IMR-90 (cell line): ENCODE data around the gene SEMA4F. TPM values are rescaled to one million over a fixed set of nuclear protein-coding genes. Genes with fewer than 3 reads are reported as not detected.

Experiments
- ATAC-seq: fragments of 200-7000 bp; cut with Tn5 transposase; 2 replicates; pipeline ENCODE4 v1.9.1; 2020; ENCODE audit warnings: low read depth, mild to moderate bottlenecking, moderate library complexity
- BruUV-seq: library from RNA; stranded (reverse); fragments of 400-500 nt; replicated peaks from 2 replicates; lab custom pipeline; 2021; lab: Mats Ljungman, UMichigan
- CTCF ChIA-PET: fragments of 300-600 bp; formaldehyde crosslinking; extraction: SDS; loops from one replicate; lab custom pipeline; 2021; ENCODE audit warnings: antibody characterized with exemption; lab: Yijun Ruan, JAX
- POLR2A ChIA-PET: fragments of 300-600 bp; sonication (Branson Sonifier 250); formaldehyde crosslinking; loops from one replicate; lab custom pipeline; 2022; ENCODE audit warnings: antibody characterized with exemption; ENCODE audit not compliant: unreplicated experiment; lab: Charles Lee
- DNase-seq: peaks from one replicate; pipeline ENCODE4 v3.0.0; 2013
- H2AFZ ChIP-seq: replicated peaks from 2 replicates; pipeline ENCODE3; 2013; ENCODE audit warnings: low read length, mild to moderate bottlenecking; ENCODE audit not compliant: poor library complexity
- H2AK5ac ChIP-seq: 2 replicates; pipeline ENCODE4 v1.6.1; 2013; ENCODE audit warnings: low read depth, low read length, inconsistent platforms
- H2AK9ac ChIP-seq: replicated peaks from 2 replicates; pipeline ENCODE3; 2013; ENCODE audit warnings: mild to moderate bottlenecking, low read depth, low read length, moderate library complexity; ENCODE audit not compliant: poor library complexity
- H2BK120ac ChIP-seq: 2 replicates; pipeline ENCODE4 v1.6.1; 2013; ENCODE audit warnings: low read depth, low read length, inconsistent platforms
- H2BK15ac ChIP-seq: 3 replicates; pipeline ENCODE4 v1.6.1; 2013; ENCODE audit warnings: low read depth, low read length, inconsistent platforms
- H2BK20ac ChIP-seq: 2 replicates; pipeline ENCODE4 v1.6.1; 2013; ENCODE audit warnings: low read depth, mild to moderate bottlenecking, inconsistent platforms, low read length, moderate library complexity
- H2BK5ac ChIP-seq: 2 replicates; pipeline ENCODE4 v1.6.1; 2013; ENCODE audit warnings: mild to moderate bottlenecking, low read depth, low read length, inconsistent platforms; ENCODE audit not compliant: poor library complexity, severe bottlenecking
- H3K14ac ChIP-seq: replicated peaks from 2 replicates; pipeline ENCODE4 v1.6.1; 2013; ENCODE audit warnings: low read depth, low read length, inconsistent platforms
- H3K18ac ChIP-seq: 2 replicates; pipeline ENCODE4 v1.6.1; 2013; ENCODE audit warnings: low read depth, low read length, control low read depth
- H3K23ac ChIP-seq: 2 replicates; pipeline ENCODE4 v1.6.1; 2013; ENCODE audit warnings: low read depth, low read length, inconsistent platforms
- H3K27ac ChIP-seq: 2 replicates; pipeline ENCODE4 v1.5.1; 2013; ENCODE audit warnings: mild to moderate bottlenecking, control low read depth, low read length; ENCODE audit not compliant: insufficient read depth
- H3K27me3 ChIP-seq: 2 replicates; pipeline ENCODE4 v1.6.1; 2013; ENCODE audit warnings: low read length; ENCODE audit not compliant: control insufficient read depth, insufficient read depth
- H3K36me3 ChIP-seq: 2 replicates; pipeline ENCODE4 v1.6.1; 2013; ENCODE audit warnings: low read length, mixed read lengths; ENCODE audit not compliant: control insufficient read depth, insufficient read depth
- H3K4ac ChIP-seq: 2 replicates; pipeline ENCODE4 v1.6.1; 2013; ENCODE audit warnings: low read depth, low read length, inconsistent platforms
- H3K4me1 ChIP-seq: 2 replicates; pipeline ENCODE4 v1.6.1; 2013; ENCODE audit warnings: low read length, mixed read lengths; ENCODE audit not compliant: control insufficient read depth, insufficient read depth
- H3K4me2 ChIP-seq: 2 replicates; pipeline ENCODE4 v1.6.1; 2013; ENCODE audit warnings: low read depth, mild to moderate bottlenecking, control low read depth, low read length, moderate library complexity
- H3K4me3 ChIP-seq: 2 replicates; pipeline ENCODE4 v1.5.1; 2013; ENCODE audit warnings: low read depth, mild to moderate bottlenecking, control low read depth, low read length, moderate library complexity; ENCODE audit not compliant: insufficient read depth
- H3K56ac ChIP-seq: 2 replicates; pipeline ENCODE4 v1.6.1; 2013; ENCODE audit warnings: low read length, inconsistent platforms; ENCODE audit not compliant: insufficient read depth; ENCODE audit errors: extremely low read depth
- H3K79me1 ChIP-seq, 2 experiments: 2 replicates each; pipeline ENCODE4 v1.6.1; 2013; ENCODE audit warnings: low read length in 2 of 2, inconsistent platforms in 1 of 2, low read depth in 1 of 2
- H3K9ac ChIP-seq: 2 replicates; pipeline ENCODE4 v1.6.1; 2013; ENCODE audit warnings: low read depth, low read length, control low read depth
- H3K9me1 ChIP-seq: 2 replicates; pipeline ENCODE4 v1.6.1; 2013; ENCODE audit warnings: low read length, inconsistent platforms; ENCODE audit not compliant: insufficient read depth
- H3K9me3 ChIP-seq: 2 replicates; pipeline ENCODE4 v1.6.1; 2013; ENCODE audit warnings: low read length; ENCODE audit not compliant: control insufficient read depth, insufficient read depth
- H4K20me1 ChIP-seq: 2 replicates; pipeline ENCODE4 v1.6.1; 2013; ENCODE audit warnings: low read length, inconsistent platforms; ENCODE audit not compliant: insufficient read depth
- H4K5ac ChIP-seq: 2 replicates; pipeline ENCODE4 v1.6.1; 2013; ENCODE audit warnings: mild to moderate bottlenecking, low read depth, low read length, control low read depth
- H4K8ac ChIP-seq, 2 experiments: 2 replicates each; pipeline ENCODE4 v1.6.1; 2013; ENCODE audit warnings: low read depth in 2 of 2, low read length in 2 of 2, control low read depth in 1 of 2, inconsistent platforms in 1 of 2
- H4K91ac ChIP-seq: 2 replicates; pipeline ENCODE4 v1.6.1; 2013; ENCODE audit warnings: low read depth, low read length, inconsistent platforms; ENCODE audit not compliant: insufficient read depth
- BHLHE40 ChIP-seq: fragments of 150-350 bp; IDR thresholded peaks from 2 replicates; pipeline ENCODE4 v1.6.1; 2016; ENCODE audit warnings: mild to moderate bottlenecking, low read depth, low read length
- CEBPB ChIP-seq: IDR thresholded peaks from 2 replicates; pipeline ENCODE4 v1.6.1; 2012; ENCODE audit warnings: low read depth, low read length, improper control_type of control experiment
- CHD1 ChIP-seq: IDR thresholded peaks from 2 replicates; pipeline ENCODE4 v1.6.1; 2012; ENCODE audit warnings: low read depth, low read length, improper control_type of control experiment
- CTCF ChIP-seq: conservative IDR thresholded peaks from 2 replicates; pipeline ENCODE4 v1.5.1; 2012; ENCODE audit warnings: mild to moderate bottlenecking, low read depth, low read length, improper control_type of control experiment
- FOS ChIP-seq: fragments of 150-350 bp; IDR thresholded peaks from 2 replicates; pipeline ENCODE4 v1.6.1; 2016; ENCODE audit warnings: low read depth, low read length
- MAFK ChIP-seq: IDR thresholded peaks from 2 replicates; pipeline ENCODE4 v1.6.1; 2012; ENCODE audit warnings: low read depth, low read length, improper control_type of control experiment
- MAZ ChIP-seq: IDR thresholded peaks from 2 replicates; pipeline ENCODE4 v1.6.1; 2012; ENCODE audit warnings: low read depth, mild to moderate bottlenecking, low read length, improper control_type of control experiment, moderate library complexity, borderline replicate concordance
- MXI1 ChIP-seq: IDR thresholded peaks from 2 replicates; pipeline ENCODE4 v1.6.1; 2012; ENCODE audit warnings: low read depth, mild to moderate bottlenecking, low read length, moderate library complexity, borderline replicate concordance
- NFE2L2 ChIP-seq: fragments of 150-350 bp; IDR thresholded peaks from 2 replicates; pipeline ENCODE4 v1.6.1; 2016; ENCODE audit warnings: low read depth, mild to moderate bottlenecking, low read length
- POLR2A ChIP-seq: IDR thresholded peaks from 2 replicates; pipeline ENCODE4 v1.6.1; 2012; ENCODE audit warnings: mild to moderate bottlenecking, low read depth, low read length
- RAD21 ChIP-seq: IDR thresholded peaks from 2 replicates; pipeline ENCODE4 v1.6.1; 2012; ENCODE audit warnings: low read length, improper control_type of control experiment
- RCOR1 ChIP-seq: IDR thresholded peaks from 2 replicates; pipeline ENCODE4 v1.6.1; 2012; ENCODE audit warnings: mild to moderate bottlenecking, low read length, improper control_type of control experiment; ENCODE audit not compliant: insufficient replicate concordance
- RFX5 ChIP-seq: IDR thresholded peaks from 2 replicates; pipeline ENCODE4 v1.8.0; 2012; ENCODE audit warnings: low read depth, mild to moderate bottlenecking, low read length, moderate library complexity
- SMC3 ChIP-seq: fragments of 150-350 bp; IDR thresholded peaks from 2 replicates; pipeline ENCODE4 v1.6.1; 2016; ENCODE audit warnings: low read depth, mild to moderate bottlenecking, antibody characterized with exemption, low read length, moderate library complexity
- USF2 ChIP-seq: fragments of 150-350 bp; IDR thresholded peaks from 2 replicates; pipeline ENCODE4 v1.6.1; 2017; ENCODE audit warnings: mild to moderate bottlenecking, antibody characterized with exemption, low read length, low read depth
- WGBS, 2 experiments: methylation state at CpG; one replicate each; pipeline versions ENCODE4 v1.1.5 to v1.1.7; 2013; ENCODE audit warnings: missing lambda C conversion rate in 2 of 2; ENCODE audit not compliant: insufficient read length in 1 of 2; ENCODE audit errors: extremely low coverage in 2 of 2; 5-methylcytosine and 5-hydroxymethylcytosine counted together
- dilution Hi-C: fragments of 300-500 bp; cut with HindIII; formaldehyde crosslinking; loops from one replicate; pipeline ENCODE4 v1.14.3; 2018; ENCODE audit warnings: low sequenced_read_pairs; ENCODE audit not compliant: unreplicated experiment
- in situ Hi-C: fragments of 300-500 bp; cut with MboI; formaldehyde crosslinking; loops from 3 replicates; pipeline ENCODE4 v1.14.3; 2019; ENCODE audit warnings: low sequenced_read_pairs, inconsistent platforms, mixed read lengths
- intact Hi-C: fragments of 100-400 bp; cut with micrococcal nuclease; formaldehyde crosslinking; loops from 2 replicates; pipeline ENCODE4 v1.10.0; 2022
- polyA plus RNA-seq, 3 experiments: library from polyadenylated mRNA; depleted of rRNA; stranded (reverse); fragments of >200 nt; gene quantifications; 2 replicates each; pipeline ENCODE4 v1.2.3, GENCODE V29; 2012; ENCODE audit warnings: low replicate concordance in 1 of 3
- total RNA-seq: library from RNA; depleted of rRNA; stranded (reverse); fragments of >200 nt; gene quantifications from 2 replicates; pipeline ENCODE4 v1.2.3, GENCODE V29; 2012
- TF ChIP-seq, protein P1 (sequence below): fragments of 150-350 bp; IDR thresholded peaks from 2 replicates; pipeline ENCODE4 v1.6.1; 2016; ENCODE audit warnings: low read depth, mild to moderate bottlenecking, low read length, moderate library complexity, borderline replicate concordance

SEMA4F gene
- total and polyA plus RNA-seq, 2 of the 4 experiments (the other 2 are of a cell fraction) = 4.7 to 7.5 TPM

DNA sequence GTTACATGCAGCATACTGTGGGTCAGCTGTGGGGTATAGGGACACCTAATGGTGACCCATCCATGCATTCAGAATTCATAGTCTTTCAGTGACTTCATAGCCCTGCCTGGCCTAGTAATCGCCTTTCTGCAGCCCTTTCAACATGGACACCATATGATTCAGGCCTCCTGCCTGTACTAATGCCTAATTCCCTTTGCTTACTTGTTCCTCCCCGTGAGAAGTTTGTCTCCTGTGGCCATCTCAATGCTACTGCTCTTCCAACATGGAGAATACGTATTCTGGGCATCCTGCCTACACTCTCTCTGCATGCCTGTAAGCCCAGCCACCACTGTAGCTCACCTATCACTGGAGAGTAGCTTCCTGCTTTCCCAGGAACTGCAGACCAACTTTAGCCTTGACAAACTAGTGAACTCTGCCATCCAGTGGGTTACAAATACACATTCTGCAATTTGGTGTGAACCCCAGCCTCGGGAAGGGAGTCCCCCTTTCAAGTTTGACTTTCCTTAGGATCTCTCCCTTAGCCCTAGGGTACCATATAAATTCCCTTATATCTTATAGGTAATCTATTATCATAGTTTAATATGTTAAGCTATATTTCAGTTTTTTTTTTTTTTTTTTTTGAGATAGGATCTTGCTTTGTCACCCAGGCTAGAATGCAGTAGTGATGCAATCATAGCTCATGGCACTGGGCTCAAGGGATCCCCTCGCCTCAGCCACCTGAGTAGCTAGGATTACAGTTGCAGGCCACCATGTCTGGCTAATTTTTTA lies 28.2 kb upstream of the SEMA4F start:
- CTCF ChIA-PET = no interaction called here
- no TSS peak for BruUV-seq
- no peak overlapping the region for H2BK20ac ChIP-seq
- H2BK5ac ChIP-seq = no peak overlapping the region
- H3K56ac ChIP-seq = no peak overlapping the region
- dilution Hi-C loops (no loop called here), intact Hi-C loops (no loop called here), in situ Hi-C loops (no loop called here)
- H3K18ac ChIP-seq = no peak overlapping the region
- no peak overlapping the region for H4K8ac ChIP-seq
- no peak overlapping the region for H4K5ac ChIP-seq
- no peak overlapping the region for H4K91ac ChIP-seq
- TF ChIP-seq CEBPB (no peak; the same call in 1 of the 2 replicates), MAZ (no peak), RFX5 (no peak), SMC3 (no peak), POLR2A (no peak), MXI1 (no peak), MAFK (no peak), RCOR1 (no peak), NFE2L2 (no peak), BHLHE40 (no peak), USF2 (no peak), FOS (no peak), CHD1 (no peak), CTCF (no peak), RAD21 (no peak)
- TF ChIP-seq, protein P1, sequence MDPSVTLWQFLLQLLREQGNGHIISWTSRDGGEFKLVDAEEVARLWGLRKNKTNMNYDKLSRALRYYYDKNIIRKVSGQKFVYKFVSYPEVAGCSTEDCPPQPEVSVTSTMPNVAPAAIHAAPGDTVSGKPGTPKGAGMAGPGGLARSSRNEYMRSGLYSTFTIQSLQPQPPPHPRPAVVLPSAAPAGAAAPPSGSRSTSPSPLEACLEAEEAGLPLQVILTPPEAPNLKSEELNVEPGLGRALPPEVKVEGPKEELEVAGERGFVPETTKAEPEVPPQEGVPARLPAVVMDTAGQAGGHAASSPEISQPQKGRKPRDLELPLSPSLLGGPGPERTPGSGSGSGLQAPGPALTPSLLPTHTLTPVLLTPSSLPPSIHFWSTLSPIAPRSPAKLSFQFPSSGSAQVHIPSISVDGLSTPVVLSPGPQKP = no peak
- no peak overlapping the region for H3K4me2 ChIP-seq
- no peaks in the 10 kb centered on the region for H4K20me1 ChIP-seq
- 69% methylated on average over 3 of the region's 5 CpGs; no CpG with 5 or more reads in 1 of the 2 experiments for WGBS, 2 experiments
- H3K4ac ChIP-seq = no peak overlapping the region
- no peak overlapping the region for H3K27ac ChIP-seq
- H2BK120ac ChIP-seq = no peak overlapping the region
- H3K4me1 ChIP-seq = no peaks in the 10 kb centered on the region
- H3K4me3 ChIP-seq = no peak overlapping the region
- peak; percentile 2 for DNase-seq
- peaks cover 2% of the 10 kb centered on the region for H3K27me3 ChIP-seq
- H3K9me3 ChIP-seq = no peaks in the 10 kb centered on the region
- no peak overlapping the region for H3K14ac ChIP-seq
- ATAC-seq = no peak
- no peak overlapping the region for H3K9ac ChIP-seq
- no peaks in the 10 kb centered on the region for H3K79me1 ChIP-seq
- no peak overlapping the region for H2AK9ac ChIP-seq
- no peaks in the 10 kb centered on the region; the same call in 1 of the 2 replicates for H3K9me1 ChIP-seq
- POLR2A ChIA-PET = no interaction called here
- H2AK5ac ChIP-seq = no peak overlapping the region
- H3K23ac ChIP-seq = no peak overlapping the region
- H2AFZ ChIP-seq = peak overlapping the region; percentile 46
- no peak overlapping the region for H2BK15ac ChIP-seq
- H3K36me3 ChIP-seq = no peaks in the 10 kb centered on the region
